Articular chondrocyte of knee joint (primary cell): ENCODE measurements around the gene P3H4. TPM values are rescaled to one million over a fixed set of nuclear protein-coding genes. Genes with fewer than 3 reads are reported as not detected.

Experiments
- total RNA-seq: library from RNA; depleted of rRNA; stranded (reverse); fragments of >200 nt; gene quantifications from 2 replicates; pipeline ENCODE4 v1.2.3, GENCODE V29; 2012

Gene P3H4
- total RNA-seq = 41.6 and 49.8 TPM in 2 replicates

GRCh38 chr17:41811549-41812380 lies at the start of gene P3H4:
Gene P3H4, minus strand, starts transcription at chr17:41811949. Its CDS starts 34 bp downstream, at chr17:41811915.

GRCh38 chr17:41837761-41838538 lies 26.2 kb upstream of the P3H4 start, which contains the start of gene KLHL10:
Gene KLHL10, plus strand, starts transcription at chr17:41837825. Its CDS starts 108 bp downstream, at chr17:41837933.

GRCh38 chr17:41835800-41836549 lies 24.2 kb upstream of the P3H4 start, which contains the start of gene NT5C3B:
Gene NT5C3B, minus strand, starts transcription at chr17:41836232. Its CDS starts 39 bp downstream, at chr17:41836193.

GRCh38 chr17:41812381-41813151 lies 817 bp upstream of the P3H4 start, which contains the start of gene FKBP10:
Gene FKBP10, plus strand, starts transcription at chr17:41813004. Its CDS starts 31 bp downstream, at chr17:41813035.

GRCh38 chr17:41786227-41787020 lies 25.3 kb downstream of the P3H4 start, which contains the start of gene JUP:
Gene JUP, minus strand, starts transcription at chr17:41786711. Its CDS starts 14,857 bp downstream, at chr17:41771854.

Other genes with a start within 250 kb of the P3H4 start
- not detected in 2 replicates for gene KRT9, start 239.9 kb downstream of the P3H4 start, total RNA-seq
- gene KRT14, start 225.1 kb downstream of the P3H4 start, total RNA-seq = 0.78 and 1.6 TPM in 2 replicates
- 2.7 and 4.1 TPM in 2 replicates for gene KRT16, start 199.2 kb downstream of the P3H4 start, total RNA-seq
- 1.7 and 3.7 TPM in 2 replicates for gene KRT17, start 187.4 kb downstream of the P3H4 start, total RNA-seq
- 98.0 and 127 TPM in 2 replicates for gene EIF1, start 123.1 kb downstream of the P3H4 start, total RNA-seq
- not detected in 2 replicates for gene GAST, start 99.6 kb downstream of the P3H4 start, total RNA-seq
- gene HAP1, start 77.3 kb downstream of the P3H4 start, total RNA-seq = 0.11 TPM in 1 of 2 replicates, not detected in the other
- 5.1 and 9.0 TPM in 2 replicates for gene JUP, start 25.2 kb downstream of the P3H4 start, total RNA-seq
- gene FKBP10, start 1.1 kb upstream of the P3H4 start, total RNA-seq = 340 and 384 TPM in 2 replicates
- 77.0 and 90.6 TPM in 2 replicates for gene NT5C3B, start 24.3 kb upstream of the P3H4 start, total RNA-seq
- 0.13 and 0.43 TPM in 2 replicates for gene KLHL10, start 25.9 kb upstream of the P3H4 start, total RNA-seq
- gene KLHL11, start 53.5 kb upstream of the P3H4 start, total RNA-seq = 28.7 and 34.7 TPM in 2 replicates
- 109 and 118 TPM in 2 replicates for gene ACLY, start 107.0 kb upstream of the P3H4 start, total RNA-seq
- gene ODAD4, start 118.7 kb upstream of the P3H4 start, total RNA-seq = 1.3 and 3.9 TPM in 2 replicates
- gene CNP, start 154.8 kb upstream of the P3H4 start, total RNA-seq = 67.1 and 73.0 TPM in 2 replicates
- 80.9 and 81.3 TPM in 2 replicates for gene DNAJC7, start 205.5 kb upstream of the P3H4 start, total RNA-seq
- gene NKIRAS2, start 208.1 kb upstream of the P3H4 start, total RNA-seq = 23.5 and 26.4 TPM in 2 replicates
- gene C17orf113, start 238.7 kb upstream of the P3H4 start, total RNA-seq = 0.11 and 0.26 TPM in 2 replicates